Memory B cell (primary cell): Measurements from ENCODE around the gene AMT.

ENCODE experiments used
- ATAC-seq: fragments of 150-1000 bp; cut with Tn5 transposase; 2 replicates; pipeline ENCODE4 v1.10.0; 2021; ENCODE audit warnings: low read depth, mild to moderate bottlenecking, moderate library complexity
- DNase-seq, 2 donors: peaks; one replicate each; pipeline ENCODE4 v3.0.0; 2022; ENCODE audit warnings: low spot score in 2 of 2
- H3K27ac Mint-ChIP-seq: one replicate; pipeline ENCODE4 v1.8.0; 2022; ENCODE audit warnings: mild to moderate bottlenecking, moderate library complexity, mixed read lengths
- H3K27me3 Mint-ChIP-seq: one replicate; pipeline ENCODE4 v1.8.0; 2022; ENCODE audit warnings: mixed read lengths
- H3K36me3 Mint-ChIP-seq: one replicate; pipeline ENCODE4 v1.8.0; 2022; ENCODE audit warnings: mild to moderate bottlenecking, mixed read lengths
- H3K4me1 Mint-ChIP-seq: one replicate; pipeline ENCODE4 v1.8.0; 2022; ENCODE audit warnings: mixed read lengths
- H3K4me3 Mint-ChIP-seq: one replicate; pipeline ENCODE4 v1.8.0; 2022; ENCODE audit warnings: mild to moderate bottlenecking, moderate library complexity, mixed read lengths
- H3K9me3 Mint-ChIP-seq: one replicate; pipeline ENCODE4 v1.8.0; 2022; ENCODE audit warnings: mixed read lengths

AMT gene

DNA sequence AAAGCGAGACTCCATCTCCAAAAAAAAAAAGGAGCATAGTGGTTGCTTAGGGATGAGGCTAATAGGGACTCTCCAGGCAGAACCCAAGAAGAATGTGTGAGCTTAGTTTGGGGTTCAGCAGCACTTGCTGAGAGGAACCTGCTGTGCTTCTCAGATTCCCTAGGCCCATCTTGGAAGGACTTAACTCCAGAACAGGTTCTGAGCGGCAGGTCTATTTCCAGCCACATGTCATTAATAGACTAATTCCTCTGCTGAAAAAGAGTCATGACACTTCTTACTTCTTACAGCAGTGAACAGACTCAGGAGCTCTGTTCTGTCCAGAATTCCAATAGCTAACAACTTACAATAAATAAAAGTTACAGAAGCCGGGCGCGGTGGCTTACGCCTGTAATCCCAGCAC is 33.0 kb downstream of the AMT start:
- Mint-ChIP-seq H3K9me3 (no peaks in the 10 kb centered on the region), H3K4me1 (peaks cover 39% of the 10 kb centered on the region), H3K4me3 (no peak overlapping the region), H3K36me3 (peaks cover 6% of the 10 kb centered on the region), H3K27ac (peak overlapping the region; percentile 58), H3K27me3 (no peaks in the 10 kb centered on the region)
- ATAC-seq (no peak), DNase-seq (no peak)

DNA sequence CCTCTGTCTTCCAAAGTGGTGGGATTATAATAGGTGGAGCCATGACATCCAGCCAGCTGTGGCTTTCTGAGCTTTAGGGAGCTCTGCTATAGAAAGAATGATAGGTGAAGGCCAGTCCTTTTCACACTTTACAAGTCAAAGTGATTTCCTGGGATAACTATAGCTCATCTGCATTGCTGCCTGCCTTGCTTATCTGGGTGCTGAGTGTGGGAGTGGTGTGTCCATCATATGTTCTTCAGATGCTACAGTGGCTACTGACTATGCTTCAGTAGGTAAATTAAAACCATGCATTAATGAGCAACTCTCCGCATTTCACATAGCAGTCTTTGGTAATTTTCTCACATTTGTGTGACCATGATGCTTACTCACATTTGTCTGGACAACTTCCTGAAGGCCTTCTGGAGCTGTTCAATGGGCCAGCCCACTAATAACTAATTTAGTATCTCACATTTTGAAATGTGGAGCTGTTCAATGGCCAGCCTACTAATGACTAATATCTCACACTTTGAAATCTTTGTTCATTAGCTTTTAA is 33.9 kb downstream of the AMT start:
- H3K4me3 Mint-ChIP-seq = no peak overlapping the region

DNA sequence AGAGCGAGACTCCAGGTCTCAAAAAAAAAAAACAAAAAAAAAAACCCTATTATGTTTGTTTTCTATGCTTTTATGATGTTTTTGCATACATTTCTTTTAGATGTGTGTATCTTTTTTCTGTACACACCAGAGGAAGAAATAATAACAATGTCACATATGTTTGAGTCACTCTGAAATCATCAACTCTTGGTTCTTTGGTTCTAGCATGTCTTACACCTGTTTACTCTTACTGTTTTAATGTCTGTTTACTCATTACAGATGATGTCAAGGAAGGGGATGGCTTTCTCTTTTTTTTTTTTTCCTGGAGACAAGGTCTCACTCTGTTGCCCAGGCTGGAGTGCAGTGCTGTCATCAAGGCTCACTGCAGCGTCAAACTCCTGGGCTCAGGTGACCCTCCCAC is 34.6 kb downstream of the AMT start:
- peaks cover 10% of the 10 kb centered on the region for H3K36me3 Mint-ChIP-seq
- H3K4me3 Mint-ChIP-seq = no peak overlapping the region

More for the DNA sequence above, 33.9 kb downstream of the AMT start:
- Mint-ChIP-seq H3K27me3 (no peaks in the 10 kb centered on the region), H3K36me3 (peaks cover 9% of the 10 kb centered on the region), H3K27ac (peak overlapping the region; percentile 58), H3K4me1 (peaks cover 42% of the 10 kb centered on the region), H3K9me3 (no peaks in the 10 kb centered on the region)
- DNase-seq (no peak), ATAC-seq (no peak)

DNA sequence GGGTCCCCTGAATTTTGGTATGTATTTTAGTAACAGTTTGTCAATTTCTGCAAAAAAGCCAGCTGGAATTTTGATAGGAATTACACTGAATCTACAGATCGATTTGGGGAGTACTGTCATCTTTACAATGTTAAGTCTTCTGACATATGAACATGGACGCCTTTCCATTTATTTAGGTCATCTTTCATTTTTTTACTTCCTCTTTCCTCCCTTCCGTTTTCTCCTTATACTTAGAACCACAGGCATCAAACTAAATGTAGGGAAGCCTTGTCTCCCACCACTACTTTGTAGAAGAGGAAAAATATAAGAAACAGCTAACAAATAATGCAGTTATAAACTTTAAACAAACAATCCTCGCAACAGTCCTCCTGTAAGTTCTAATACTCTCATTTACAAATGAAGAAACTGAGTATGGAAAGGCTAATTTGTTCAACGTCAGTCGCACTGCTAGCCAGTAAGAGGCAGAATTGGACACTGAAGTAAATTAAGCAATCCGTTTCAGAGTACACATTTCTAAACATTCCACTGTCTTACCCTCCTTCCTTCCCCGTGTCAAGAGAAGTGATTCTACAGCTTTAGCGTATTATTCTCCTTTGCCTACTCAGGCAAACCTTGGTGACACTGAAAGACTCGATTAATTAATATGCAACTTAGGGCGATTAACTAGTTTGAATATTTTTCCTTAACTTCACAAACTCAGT is 36.1 kb downstream of the AMT start:
- DNase-seq (no peak), ATAC-seq (peak; percentile 73)
- Mint-ChIP-seq H3K27ac (peak overlapping the region; percentile 64), H3K4me3 (peak overlapping the region; percentile 68), H3K36me3 (peaks cover 10% of the 10 kb centered on the region), H3K4me1 (peaks cover 40% of the 10 kb centered on the region), H3K27me3 (no peaks in the 10 kb centered on the region), H3K9me3 (no peaks in the 10 kb centered on the region)

More for the DNA sequence above, 34.6 kb downstream of the AMT start:
- DNase-seq (no peak), ATAC-seq (no peak)
- H3K27me3 Mint-ChIP-seq = no peaks in the 10 kb centered on the region
- peaks cover 42% of the 10 kb centered on the region for H3K4me1 Mint-ChIP-seq
- H3K9me3 Mint-ChIP-seq = no peaks in the 10 kb centered on the region
- peak overlapping the region; percentile 58 for H3K27ac Mint-ChIP-seq

DNA sequence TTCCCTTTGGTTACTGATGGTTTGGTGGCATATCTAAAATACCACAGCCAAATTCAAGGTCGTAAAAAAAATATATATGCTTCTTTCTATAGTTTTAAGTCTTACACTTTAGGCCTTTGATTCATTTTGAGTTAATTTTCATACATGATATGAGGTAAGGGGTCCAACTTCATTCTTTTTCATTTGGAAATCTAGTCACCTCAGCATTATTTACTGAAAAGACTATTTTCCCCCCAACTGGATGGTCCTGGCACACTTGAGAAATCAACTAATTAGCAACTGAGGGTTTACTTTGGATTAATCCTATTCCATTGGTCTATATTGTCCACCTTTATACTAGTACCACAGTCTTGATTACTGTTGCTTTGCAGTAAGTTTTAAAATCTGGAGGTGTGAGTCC is 36.7 kb downstream of the AMT start:
- H3K9me3 Mint-ChIP-seq = no peaks in the 10 kb centered on the region
- no peak for DNase-seq
- peak overlapping the region; percentile 64 for H3K27ac Mint-ChIP-seq
- ATAC-seq = no peak
- H3K4me1 Mint-ChIP-seq = peaks cover 41% of the 10 kb centered on the region
- H3K27me3 Mint-ChIP-seq = no peaks in the 10 kb centered on the region
- H3K36me3 Mint-ChIP-seq = peaks cover 10% of the 10 kb centered on the region
- H3K4me3 Mint-ChIP-seq = no peak overlapping the region

DNA sequence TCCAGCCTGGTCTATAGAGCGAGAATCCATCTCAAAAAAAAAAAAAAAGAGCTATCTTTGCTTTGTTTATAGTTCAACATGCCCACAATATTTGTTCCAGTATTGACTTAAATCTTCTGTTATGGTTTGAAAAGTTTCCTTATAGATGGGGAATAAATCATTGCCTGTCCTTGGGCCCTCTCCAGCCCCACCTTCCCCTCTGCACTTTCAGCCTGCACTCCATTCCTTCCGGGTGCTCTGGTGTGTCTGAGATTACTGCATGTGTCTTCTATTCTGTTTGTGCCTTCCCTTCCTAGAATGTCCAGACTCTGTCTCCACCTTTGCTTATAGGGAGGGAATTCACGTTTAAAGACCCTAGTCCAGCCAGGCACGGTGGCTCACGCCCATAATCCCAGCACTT is 38.9 kb downstream of the AMT start:
- peaks cover 13% of the 10 kb centered on the region for H3K36me3 Mint-ChIP-seq
- H3K4me1 Mint-ChIP-seq = peaks cover 42% of the 10 kb centered on the region
- H3K27me3 Mint-ChIP-seq = no peaks in the 10 kb centered on the region
- DNase-seq (no peak), ATAC-seq (no peak)
- peaks cover 3% of the 10 kb centered on the region for H3K9me3 Mint-ChIP-seq
- H3K4me3 Mint-ChIP-seq = no peak overlapping the region
- peak overlapping the region; percentile 79 for H3K27ac Mint-ChIP-seq

DNA sequence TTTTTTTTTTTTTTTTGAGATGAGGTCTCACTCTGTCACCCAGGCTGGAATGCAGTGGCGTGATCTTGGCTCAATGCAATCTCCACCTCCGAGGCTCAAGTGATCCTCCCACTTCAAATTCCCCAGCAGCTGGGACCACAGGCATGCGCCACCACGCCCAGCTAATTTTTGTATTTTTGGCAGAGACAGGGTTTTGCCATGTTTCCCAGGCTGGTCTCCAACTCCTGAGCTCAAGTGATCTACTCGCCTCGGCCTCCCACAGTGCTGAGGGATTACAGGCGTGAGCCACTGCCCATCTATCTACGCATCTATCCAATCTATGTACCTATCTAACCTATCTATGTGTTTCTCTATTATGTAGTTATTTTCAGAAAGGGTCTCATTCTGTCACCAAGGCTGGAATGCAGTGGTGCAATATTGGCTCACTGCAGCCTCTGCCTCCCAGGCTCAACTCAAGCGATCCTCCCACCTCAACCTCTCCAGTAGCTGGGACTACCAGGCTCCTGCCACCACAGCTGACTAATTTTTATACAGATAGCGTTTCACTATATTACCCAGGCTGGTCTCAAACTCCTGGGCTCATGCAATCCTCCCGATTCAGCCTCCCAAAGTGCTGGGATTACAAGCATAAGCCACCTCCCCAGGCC is 43.9 kb downstream of the AMT start:
- peaks cover 6% of the 10 kb centered on the region for H3K9me3 Mint-ChIP-seq
- peaks cover 18% of the 10 kb centered on the region for H3K36me3 Mint-ChIP-seq
- H3K4me3 Mint-ChIP-seq = peak overlapping the region; percentile 17
- no peak for DNase-seq
- H3K27ac Mint-ChIP-seq = peak overlapping the region; percentile 17
- peaks cover 23% of the 10 kb centered on the region for H3K4me1 Mint-ChIP-seq
- no peaks in the 10 kb centered on the region for H3K27me3 Mint-ChIP-seq
- ATAC-seq = no peak

DNA sequence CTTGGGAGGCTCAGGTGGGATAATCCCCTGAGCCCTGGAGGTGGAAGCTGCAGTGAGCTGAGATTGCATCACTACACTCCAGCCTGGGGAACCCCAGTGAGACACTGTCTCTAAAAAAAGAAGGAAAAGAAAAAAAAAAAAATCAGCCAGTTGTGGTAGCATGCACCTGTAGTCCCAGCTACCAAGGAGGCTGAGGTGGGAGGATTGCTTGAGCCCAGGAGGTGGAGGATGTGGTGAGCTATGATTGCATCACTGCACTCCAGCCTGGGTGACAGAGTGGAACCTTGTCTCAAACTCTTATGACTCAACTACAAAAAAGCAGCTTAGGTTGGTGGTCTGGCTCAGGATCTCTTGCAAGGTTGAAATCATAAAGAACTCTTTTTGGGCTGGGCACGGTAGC is 44.8 kb downstream of the AMT start:
- Mint-ChIP-seq H3K27ac (peak overlapping the region; percentile 60), H3K9me3 (peaks cover 6% of the 10 kb centered on the region), H3K36me3 (peaks cover 21% of the 10 kb centered on the region), H3K4me1 (peaks cover 21% of the 10 kb centered on the region), H3K27me3 (no peaks in the 10 kb centered on the region), H3K4me3 (no peak overlapping the region)
- no peak for DNase-seq
- ATAC-seq = peak; percentile 43

DNA sequence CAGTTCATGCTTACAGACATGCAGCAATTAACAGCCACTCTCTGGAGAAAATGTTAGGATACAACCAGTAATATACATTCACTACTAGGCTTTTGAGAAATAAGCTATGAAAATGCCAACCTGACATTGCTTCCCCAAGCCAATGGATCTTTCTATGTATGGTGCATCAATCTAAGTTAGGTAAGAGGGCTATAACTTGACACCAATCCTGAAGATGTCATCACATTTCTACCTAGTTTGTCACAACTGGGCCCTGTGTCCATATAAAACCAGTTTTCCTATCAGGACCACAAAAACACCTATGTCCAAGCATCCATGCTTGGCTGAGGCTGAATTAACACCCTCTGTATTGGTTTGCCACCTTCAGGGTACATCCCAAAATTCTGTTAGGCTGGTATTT is 50.3 kb downstream of the AMT start:
- peak overlapping the region; percentile 58 for H3K27ac Mint-ChIP-seq
- H3K9me3 Mint-ChIP-seq = no peaks in the 10 kb centered on the region
- peaks cover 7% of the 10 kb centered on the region for H3K4me1 Mint-ChIP-seq
- DNase-seq (no peak), ATAC-seq (no peak)
- no peaks in the 10 kb centered on the region for H3K27me3 Mint-ChIP-seq
- H3K4me3 Mint-ChIP-seq = no peak overlapping the region
- H3K36me3 Mint-ChIP-seq = peaks cover 24% of the 10 kb centered on the region

DNA sequence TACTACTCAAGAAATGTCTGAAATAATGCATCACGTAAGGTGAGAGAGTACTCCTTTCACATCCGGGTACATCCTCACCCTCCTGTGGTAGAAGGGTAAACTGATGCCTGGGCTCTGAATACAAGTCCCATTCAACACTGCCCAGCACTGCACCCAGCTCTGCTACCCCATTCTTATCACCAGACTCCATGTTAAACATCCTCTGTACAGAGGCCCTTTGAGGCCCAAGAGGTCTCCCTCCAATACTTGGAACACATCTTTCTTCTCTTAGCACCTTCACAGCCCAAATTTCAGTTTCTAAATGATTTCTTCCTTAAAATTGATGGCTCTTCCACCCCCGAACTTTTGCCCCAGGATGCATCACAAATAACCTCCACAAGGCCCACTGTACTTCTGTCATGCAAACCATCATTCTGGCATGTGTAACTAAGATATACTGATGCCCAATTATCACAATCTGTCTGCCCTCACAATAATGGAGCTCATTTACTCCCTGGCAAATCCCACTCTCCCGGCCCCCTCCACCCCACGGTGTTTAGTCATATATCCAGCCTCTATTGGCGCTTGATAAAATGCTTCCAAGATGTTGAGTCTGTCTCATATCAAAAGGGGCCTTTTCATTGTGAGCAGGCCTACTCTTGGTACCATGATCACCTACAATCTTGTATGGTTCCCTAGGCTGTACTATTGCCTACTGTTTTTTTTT is 51.5 kb downstream of the AMT start:
- H3K4me3 Mint-ChIP-seq = no peak overlapping the region
- H3K36me3 Mint-ChIP-seq = peaks cover 27% of the 10 kb centered on the region
- ATAC-seq (no peak), DNase-seq (no peak)
- no peaks in the 10 kb centered on the region for H3K9me3 Mint-ChIP-seq
- peaks cover 9% of the 10 kb centered on the region for H3K4me1 Mint-ChIP-seq
- no peaks in the 10 kb centered on the region for H3K27me3 Mint-ChIP-seq
- H3K27ac Mint-ChIP-seq = peak overlapping the region; percentile 18
